ENCODE results near the gene DAPK1. TPM values are rescaled to one million over a fixed set of nuclear protein-coding genes. Genes with fewer than 3 reads are reported as not detected.

DAPK1 gene
- total RNA-seq, 1 donor from 2014 or later, result 24.6 TPM

DNA sequence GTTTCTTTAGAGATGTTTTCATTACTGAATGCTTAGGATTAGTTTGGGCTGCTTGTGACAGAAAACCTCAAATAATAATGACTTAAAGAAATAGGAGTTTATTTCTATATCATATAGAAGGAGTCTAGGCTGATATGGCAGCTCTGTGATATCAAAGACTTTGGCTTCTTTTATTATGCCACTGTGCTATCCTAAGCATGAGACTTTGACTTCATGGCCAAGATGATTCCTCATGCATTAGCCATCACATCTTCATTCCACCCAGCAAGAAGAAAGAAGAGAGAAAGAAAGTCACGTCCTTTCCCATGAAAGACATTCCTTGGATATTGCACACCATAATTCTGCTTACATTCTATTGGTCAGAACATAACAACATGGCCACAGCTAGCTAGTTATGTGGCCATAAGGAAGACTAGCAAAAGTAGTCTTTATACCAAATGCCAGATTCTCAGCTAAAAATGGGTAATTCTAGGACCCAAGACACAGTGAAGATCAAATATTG, 76.2 kb downstream of the DAPK1 start:
- peaks cover 17% of the 10 kb centered on the region for H3K4me1 ChIP-seq
- no peaks in the 10 kb centered on the region for H3K9me3 ChIP-seq
- H3K36me3 ChIP-seq, result no peaks in the 10 kb centered on the region
- intact Hi-C loops (cut with DNase I), result no loop called here
- no peak for DNase-seq (ENCODE audit: extremely low spot score in 2 of 2)
- no peaks in the 10 kb centered on the region for H3K27me3 ChIP-seq
- H3K27ac ChIP-seq, result no peak overlapping the region
- TF ChIP-seq, protein P1, sequence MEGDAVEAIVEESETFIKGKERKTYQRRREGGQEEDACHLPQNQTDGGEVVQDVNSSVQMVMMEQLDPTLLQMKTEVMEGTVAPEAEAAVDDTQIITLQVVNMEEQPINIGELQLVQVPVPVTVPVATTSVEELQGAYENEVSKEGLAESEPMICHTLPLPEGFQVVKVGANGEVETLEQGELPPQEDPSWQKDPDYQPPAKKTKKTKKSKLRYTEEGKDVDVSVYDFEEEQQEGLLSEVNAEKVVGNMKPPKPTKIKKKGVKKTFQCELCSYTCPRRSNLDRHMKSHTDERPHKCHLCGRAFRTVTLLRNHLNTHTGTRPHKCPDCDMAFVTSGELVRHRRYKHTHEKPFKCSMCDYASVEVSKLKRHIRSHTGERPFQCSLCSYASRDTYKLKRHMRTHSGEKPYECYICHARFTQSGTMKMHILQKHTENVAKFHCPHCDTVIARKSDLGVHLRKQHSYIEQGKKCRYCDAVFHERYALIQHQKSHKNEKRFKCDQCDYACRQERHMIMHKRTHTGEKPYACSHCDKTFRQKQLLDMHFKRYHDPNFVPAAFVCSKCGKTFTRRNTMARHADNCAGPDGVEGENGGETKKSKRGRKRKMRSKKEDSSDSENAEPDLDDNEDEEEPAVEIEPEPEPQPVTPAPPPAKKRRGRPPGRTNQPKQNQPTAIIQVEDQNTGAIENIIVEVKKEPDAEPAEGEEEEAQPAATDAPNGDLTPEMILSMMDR (IDR thresholded peaks at IDR 0.05), result no peak
- no peak for TF ChIP-seq POLR2AphosphoS5 (IDR thresholded peaks at IDR 0.05; ENCODE audit: insufficient read depth in 1 of 2, low read depth in 1 of 2)
- no peak for TF ChIP-seq POLR2A (IDR thresholded peaks at IDR 0.05)
- H3K4me3 ChIP-seq, result no peak overlapping the region

DNA sequence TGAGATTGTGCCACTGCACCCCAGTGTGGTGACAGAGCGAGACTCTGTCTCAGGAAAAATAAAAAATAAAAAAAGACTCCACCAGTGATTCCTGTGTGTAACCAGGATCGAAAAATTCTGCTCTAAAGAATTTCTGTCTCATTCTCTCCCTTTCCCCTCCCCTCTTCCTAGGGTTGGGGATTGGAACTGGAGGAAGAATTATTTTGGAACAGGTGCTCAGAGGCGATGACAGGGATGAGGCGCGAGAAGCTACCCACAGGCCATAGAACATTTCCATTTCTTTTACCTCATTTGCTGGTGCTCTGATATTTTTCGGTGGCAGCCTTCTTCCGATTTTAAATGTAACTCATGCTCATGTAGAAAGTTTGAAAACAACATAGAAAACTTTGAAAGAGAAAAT, 80.1 kb downstream of the DAPK1 start:
- H3K9me3 ChIP-seq, result no peaks in the 10 kb centered on the region
- no peak overlapping the region for H3K4me3 ChIP-seq
- DNase-seq (ENCODE audit: extremely low spot score in 2 of 2), result no peak
- TF ChIP-seq, protein P1 (IDR thresholded peaks at IDR 0.05), result no peak
- no peaks in the 10 kb centered on the region for H3K36me3 ChIP-seq
- H3K27me3 ChIP-seq, result no peaks in the 10 kb centered on the region
- H3K27ac ChIP-seq, result no peak overlapping the region
- H3K4me1 ChIP-seq, result peaks cover 16% of the 10 kb centered on the region
- intact Hi-C loops (cut with DNase I), result no loop called here

DNA sequence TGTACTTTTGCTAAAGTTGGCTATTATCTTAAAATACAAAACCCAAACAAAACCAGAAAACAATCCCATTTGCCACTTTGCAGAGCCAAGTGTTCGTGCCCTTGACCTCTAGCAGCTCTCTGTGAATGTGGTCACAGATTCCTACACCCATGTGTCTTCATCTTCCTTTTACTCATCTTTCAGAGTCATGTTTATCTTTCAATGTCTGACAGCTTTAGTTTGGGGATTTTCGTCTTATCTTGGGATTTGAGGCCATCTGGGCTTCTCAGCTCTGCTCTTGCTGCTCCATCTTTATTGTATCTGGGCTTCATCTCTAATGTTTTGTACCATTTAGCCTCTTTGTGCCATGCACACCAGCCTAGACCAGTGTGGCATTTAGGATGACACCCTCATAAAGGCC, 81.0 kb downstream of the DAPK1 start:
- no peaks in the 10 kb centered on the region for H3K9me3 ChIP-seq
- no peak overlapping the region for H3K4me3 ChIP-seq
- DNase-seq (ENCODE audit: extremely low spot score in 2 of 2), result no peak
- H3K27ac ChIP-seq, result no peak overlapping the region
- no peaks in the 10 kb centered on the region for H3K27me3 ChIP-seq
- intact Hi-C loops (cut with DNase I), result no loop called here
- no peaks in the 10 kb centered on the region for H3K36me3 ChIP-seq
- TF ChIP-seq POLR2A (IDR thresholded peaks at IDR 0.05) (no peak), POLR2AphosphoS5 (IDR thresholded peaks at IDR 0.05; ENCODE audit: insufficient read depth in 1 of 2, low read depth in 1 of 2) (no peak)
- TF ChIP-seq, protein P1 (IDR thresholded peaks at IDR 0.05), result no peak
- peaks cover 16% of the 10 kb centered on the region for H3K4me1 ChIP-seq

DNA sequence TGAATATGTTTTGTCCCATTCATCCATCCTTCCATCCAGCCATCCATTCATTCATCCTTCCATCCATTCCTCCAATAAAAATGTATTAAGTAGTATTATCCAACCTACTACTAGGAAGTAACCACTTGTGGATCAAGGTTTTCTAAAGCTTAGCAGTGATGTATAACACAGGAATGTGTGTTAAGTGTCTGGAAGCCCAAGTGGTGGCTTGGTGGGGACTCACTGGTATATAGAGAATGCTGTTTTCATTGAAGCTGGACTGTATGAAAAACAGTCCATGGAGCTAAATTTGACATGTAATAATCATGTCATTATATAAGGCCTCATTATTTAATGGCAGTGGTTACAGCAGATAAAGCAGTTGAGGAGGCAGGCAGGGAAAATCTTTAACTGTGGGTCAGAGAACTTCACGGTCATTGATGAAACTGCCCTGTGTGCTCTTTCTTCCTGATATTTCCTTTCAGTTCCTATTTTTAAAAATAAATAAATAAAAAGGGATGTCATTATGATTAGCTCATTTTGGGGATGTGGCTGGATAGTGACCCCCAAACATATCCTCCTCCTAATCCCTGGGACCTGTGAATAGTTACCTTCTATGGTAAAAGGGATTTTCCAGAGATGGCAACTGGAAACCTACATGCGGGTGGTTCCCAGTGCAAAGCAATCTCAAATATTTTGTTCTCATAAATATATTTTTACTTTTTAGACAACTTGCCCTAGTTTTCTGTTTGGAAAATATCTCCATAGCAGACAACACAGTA, 82.3 kb downstream of the DAPK1 start:
- H3K9me3 ChIP-seq, result no peaks in the 10 kb centered on the region
- no peak for DNase-seq (ENCODE audit: extremely low spot score in 2 of 2)
- no peaks in the 10 kb centered on the region for H3K36me3 ChIP-seq
- no peaks in the 10 kb centered on the region for H3K27me3 ChIP-seq
- H3K4me3 ChIP-seq, result no peak overlapping the region
- TF ChIP-seq, protein P1 (IDR thresholded peaks at IDR 0.05), result no peak
- TF ChIP-seq POLR2A (IDR thresholded peaks at IDR 0.05) (no peak), POLR2AphosphoS5 (IDR thresholded peaks at IDR 0.05; ENCODE audit: insufficient read depth in 1 of 2, low read depth in 1 of 2) (no peak)
- intact Hi-C loops (cut with DNase I), result no loop called here
- H3K4me1 ChIP-seq, result peaks cover 16% of the 10 kb centered on the region
- H3K27ac ChIP-seq, result no peak overlapping the region

DNA sequence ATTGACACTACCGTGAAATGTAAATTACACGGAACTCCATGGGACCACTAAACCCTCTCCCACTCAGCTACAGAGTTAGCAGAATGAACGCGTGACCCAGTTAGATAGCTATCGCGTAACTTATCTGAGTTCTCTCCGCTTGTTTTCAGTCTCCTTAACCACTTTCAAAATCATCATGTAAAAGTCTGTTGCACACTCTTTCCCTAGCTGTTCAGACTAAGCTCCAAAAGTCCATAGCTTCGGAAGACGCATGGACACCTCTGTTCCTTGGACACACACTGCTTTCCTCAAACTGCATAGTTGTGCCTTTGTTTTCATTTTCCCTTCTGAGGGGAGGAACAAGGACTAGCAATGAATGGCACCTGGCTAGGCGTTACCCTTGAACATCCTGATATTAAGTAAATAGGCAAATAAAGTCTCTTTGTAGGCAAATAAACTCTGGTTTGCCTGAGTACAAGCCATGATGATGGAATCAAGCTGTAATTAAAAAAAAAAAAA, 83.3 kb downstream of the DAPK1 start:
- intact Hi-C loops (cut with DNase I), result no loop called here
- TF ChIP-seq POLR2A (IDR thresholded peaks at IDR 0.05), result no peak
- TF ChIP-seq, protein P1 (IDR thresholded peaks at IDR 0.05), result no peak
- no peak for TF ChIP-seq POLR2AphosphoS5 (IDR thresholded peaks at IDR 0.05; ENCODE audit: insufficient read depth in 1 of 2, low read depth in 1 of 2)
- no peak for DNase-seq (ENCODE audit: extremely low spot score in 2 of 2)
- no peak overlapping the region for H3K27ac ChIP-seq
- peaks cover 16% of the 10 kb centered on the region for H3K4me1 ChIP-seq
- no peaks in the 10 kb centered on the region for H3K27me3 ChIP-seq
- H3K9me3 ChIP-seq, result no peaks in the 10 kb centered on the region
- no peak overlapping the region for H3K4me3 ChIP-seq
- H3K36me3 ChIP-seq, result no peaks in the 10 kb centered on the region

Measured in vagina (tissue), 2 donors.